ENCODE results near the gene SLC17A4.

SLC17A4 gene

DNA sequence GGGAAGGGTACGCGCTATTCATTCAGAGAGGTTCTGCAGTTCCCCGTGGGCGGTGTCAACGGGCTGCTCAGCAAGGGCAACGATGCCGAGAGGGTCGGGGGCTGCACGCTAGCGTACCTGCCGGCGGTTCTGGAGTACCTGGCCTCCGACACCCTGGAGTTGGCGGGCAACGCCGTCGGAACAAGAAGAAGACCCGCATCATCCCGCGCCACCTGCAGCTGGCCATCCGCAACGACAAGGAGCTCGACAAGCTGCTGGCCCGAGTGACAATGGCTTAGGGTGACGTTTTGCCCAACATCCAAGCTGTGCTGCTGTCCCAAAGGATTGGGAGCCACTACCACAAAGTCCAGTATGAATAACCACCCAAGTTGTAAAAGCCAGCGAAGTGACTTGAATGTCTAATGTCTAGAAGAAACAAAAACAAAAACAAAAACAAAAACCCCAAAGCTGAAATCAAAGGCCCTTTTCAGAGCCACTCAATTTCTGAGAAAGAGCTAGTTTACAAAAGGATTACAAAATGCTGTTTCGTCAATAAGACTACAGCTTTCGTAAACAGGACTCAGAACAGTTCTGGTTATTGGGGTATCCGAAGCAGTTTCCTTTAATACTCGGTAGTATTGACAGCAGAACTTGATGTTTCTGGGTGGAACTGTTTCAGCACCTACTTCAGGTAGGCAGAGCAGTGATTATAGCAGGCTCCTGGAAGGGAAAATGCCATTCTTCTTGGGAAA, 21.9 kb upstream of the SLC17A4 start:
- TF ChIP-seq, protein P1, sequence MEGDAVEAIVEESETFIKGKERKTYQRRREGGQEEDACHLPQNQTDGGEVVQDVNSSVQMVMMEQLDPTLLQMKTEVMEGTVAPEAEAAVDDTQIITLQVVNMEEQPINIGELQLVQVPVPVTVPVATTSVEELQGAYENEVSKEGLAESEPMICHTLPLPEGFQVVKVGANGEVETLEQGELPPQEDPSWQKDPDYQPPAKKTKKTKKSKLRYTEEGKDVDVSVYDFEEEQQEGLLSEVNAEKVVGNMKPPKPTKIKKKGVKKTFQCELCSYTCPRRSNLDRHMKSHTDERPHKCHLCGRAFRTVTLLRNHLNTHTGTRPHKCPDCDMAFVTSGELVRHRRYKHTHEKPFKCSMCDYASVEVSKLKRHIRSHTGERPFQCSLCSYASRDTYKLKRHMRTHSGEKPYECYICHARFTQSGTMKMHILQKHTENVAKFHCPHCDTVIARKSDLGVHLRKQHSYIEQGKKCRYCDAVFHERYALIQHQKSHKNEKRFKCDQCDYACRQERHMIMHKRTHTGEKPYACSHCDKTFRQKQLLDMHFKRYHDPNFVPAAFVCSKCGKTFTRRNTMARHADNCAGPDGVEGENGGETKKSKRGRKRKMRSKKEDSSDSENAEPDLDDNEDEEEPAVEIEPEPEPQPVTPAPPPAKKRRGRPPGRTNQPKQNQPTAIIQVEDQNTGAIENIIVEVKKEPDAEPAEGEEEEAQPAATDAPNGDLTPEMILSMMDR (conservative IDR thresholded peaks at IDR 0.05; ENCODE audit: low read depth): no peak
- CTCF ChIA-PET: interaction anchor here (1.3 kb wide), 1 partner anchor 12 kb away, joined by 4 read pairs; no protein-coding TSS in a partner anchor
- POLR2A ChIA-PET (ENCODE audit: low non-redundant PET): no interaction called here
- DNase-seq (ENCODE audit: low spot score): no peak
- no peak overlapping the region for H3K27ac ChIP-seq

DNA sequence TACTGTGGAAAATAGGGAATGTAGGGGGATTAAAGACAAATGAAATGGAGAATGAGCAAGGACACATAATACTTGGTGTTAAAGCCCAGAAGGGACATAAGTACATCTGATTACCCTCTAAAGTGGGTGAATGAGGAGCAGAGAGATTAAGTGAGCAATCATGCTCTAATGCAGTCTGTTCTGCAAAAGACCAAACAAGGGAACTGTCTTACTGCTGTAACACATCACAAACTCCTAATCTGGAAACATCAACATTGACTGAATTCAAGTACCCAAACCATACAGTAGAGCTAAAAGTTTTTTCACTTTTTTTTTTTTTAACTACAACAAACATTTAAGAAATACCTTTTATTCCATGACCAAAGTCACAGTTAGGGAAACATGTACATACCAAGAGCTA, 19.3 kb upstream of the SLC17A4 start:
- TF ChIP-seq, protein P1 (conservative IDR thresholded peaks at IDR 0.05; ENCODE audit: low read depth): no peak
- H3K27ac ChIP-seq: no peak overlapping the region
- CTCF ChIA-PET: interaction anchor here (1.6 kb wide), 1 partner anchor 32 kb away, joined by 3 read pairs; no protein-coding TSS in a partner anchor
- DNase-seq (ENCODE audit: low spot score): no peak
- POLR2A ChIA-PET (ENCODE audit: low non-redundant PET): no interaction called here

DNA sequence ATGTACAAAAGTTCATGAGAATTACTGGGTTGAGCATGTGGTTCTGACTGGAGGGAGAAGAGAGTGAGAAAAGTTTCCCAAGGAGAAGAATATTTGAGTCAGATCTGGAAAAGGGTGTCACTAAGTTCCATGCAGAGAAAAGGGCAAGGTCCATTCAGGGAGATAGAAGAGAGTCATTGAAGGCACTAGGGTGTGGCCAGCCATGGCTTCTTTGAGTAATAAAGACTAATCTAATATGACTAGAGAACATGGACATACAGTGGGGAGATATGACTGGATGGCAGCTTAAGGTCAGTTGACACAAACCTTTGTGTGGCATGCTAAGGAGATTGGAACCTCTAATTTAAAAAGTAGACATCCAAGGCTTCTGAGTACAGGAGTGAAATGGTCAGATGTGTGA, 10.7 kb upstream of the SLC17A4 start:
- CTCF ChIA-PET: interaction anchor here (0.7 kb wide), 1 partner anchor 57 kb away, joined by 4 read pairs; no protein-coding TSS in a partner anchor
- POLR2A ChIA-PET (ENCODE audit: low non-redundant PET): no interaction called here
- no peak for DNase-seq (ENCODE audit: low spot score)
- TF ChIP-seq, protein P1 (conservative IDR thresholded peaks at IDR 0.05; ENCODE audit: low read depth): no peak
- no peak overlapping the region for H3K27ac ChIP-seq

DNA sequence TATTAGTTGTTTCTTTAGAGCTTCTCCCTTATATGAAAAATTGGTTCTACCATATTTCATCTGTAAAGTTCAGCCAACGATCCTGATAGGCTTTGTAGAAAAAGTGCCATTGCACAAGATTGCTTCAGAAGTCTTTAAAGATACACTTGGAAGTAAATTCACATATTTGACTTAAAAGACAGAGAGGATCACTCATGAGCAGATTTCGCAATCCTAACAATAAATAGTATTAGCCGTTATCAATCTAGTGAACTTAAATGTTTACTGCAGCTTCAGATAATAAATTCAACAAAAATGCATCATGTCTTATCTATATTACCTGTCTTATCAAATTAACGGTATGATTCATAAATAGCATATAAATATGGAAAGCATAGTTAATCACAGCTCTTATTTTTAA, 8.7 kb upstream of the SLC17A4 start:
- H3K27ac ChIP-seq: no peak overlapping the region
- CTCF ChIA-PET: interaction anchor here (0.7 kb wide), 1 partner anchor 71 kb away, joined by 4 read pairs; no protein-coding TSS in a partner anchor
- TF ChIP-seq, protein P1 (conservative IDR thresholded peaks at IDR 0.05; ENCODE audit: low read depth): no peak
- POLR2A ChIA-PET (ENCODE audit: low non-redundant PET): no interaction called here
- DNase-seq (ENCODE audit: low spot score): no peak

DNA sequence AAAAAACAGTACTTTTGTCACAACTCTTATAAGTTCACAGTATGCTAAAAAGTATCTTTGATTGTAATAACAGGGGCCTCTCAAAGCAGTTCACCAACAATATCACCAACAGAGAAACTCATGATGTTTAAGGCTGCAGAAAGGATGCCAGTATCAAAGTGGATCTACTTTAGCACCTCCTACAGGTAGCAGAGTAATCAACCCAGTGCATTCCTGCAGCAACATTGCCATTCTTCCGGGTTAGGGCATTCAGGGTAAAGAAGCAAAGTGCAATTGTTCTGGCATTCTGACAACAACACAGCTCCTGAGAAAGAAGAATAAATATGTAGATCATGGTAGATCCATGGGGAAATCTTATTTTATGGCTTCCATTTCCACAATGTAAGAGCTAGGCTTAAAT, 7.6 kb upstream of the SLC17A4 start:
- no peak for DNase-seq (ENCODE audit: low spot score)
- TF ChIP-seq, protein P1 (conservative IDR thresholded peaks at IDR 0.05; ENCODE audit: low read depth): no peak
- no peak overlapping the region for H3K27ac ChIP-seq
- POLR2A ChIA-PET (ENCODE audit: low non-redundant PET): no interaction called here
- CTCF ChIA-PET: interaction anchor here (0.5 to 1.7 kb wide), 2 partner anchors 27 to 36 kb away, joined by 3 to 5 read pairs; no protein-coding TSS in a partner anchor

DNA sequence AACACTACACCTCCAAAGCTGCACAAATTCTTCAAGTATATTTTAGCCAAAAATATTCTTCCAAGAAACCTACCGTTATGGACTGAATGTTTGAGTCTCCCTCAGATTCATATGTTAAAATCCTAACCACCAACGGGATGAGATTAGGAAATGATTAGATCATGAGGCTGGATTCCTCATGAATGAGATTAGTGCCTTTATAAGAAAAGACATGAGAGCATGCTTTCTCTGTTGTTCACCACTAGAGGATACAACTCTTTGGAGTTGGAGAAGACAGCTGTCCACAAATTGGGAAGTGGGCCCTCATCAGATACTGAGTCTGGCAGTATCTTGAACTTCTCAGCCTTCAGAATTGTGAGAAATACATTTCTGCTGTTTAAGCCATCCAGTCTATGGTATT, 7.1 kb upstream of the SLC17A4 start:
- CTCF ChIA-PET: interaction anchor here (1.7 kb wide), 1 partner anchor 27 kb away, joined by 3 read pairs; no protein-coding TSS in a partner anchor
- H3K27ac ChIP-seq: no peak overlapping the region
- POLR2A ChIA-PET (ENCODE audit: low non-redundant PET): no interaction called here
- TF ChIP-seq, protein P1 (conservative IDR thresholded peaks at IDR 0.05; ENCODE audit: low read depth): no peak
- no peak for DNase-seq (ENCODE audit: low spot score)
